ENCODE measurements around the gene C1orf35. TPM values are rescaled to one million over a fixed set of nuclear protein-coding genes. Genes with fewer than 3 reads are reported as not detected.

C1orf35 gene
- total and polyA plus RNA-seq, 2 experiments from 2014 or later: 14.0 to 67.6 TPM

- Histone ChIP-seq H3K4me1 (ENCODE audit: insufficient read depth) (peaks cover 4% of the 10 kb centered on the region; the same call in 1 of the 2 replicates), H3K79me2 (replicated peaks; ENCODE audit: insufficient read depth) (peaks cover 8% of the 10 kb centered on the region), H3K27ac (ENCODE audit: low read depth) (no peak within 1 kb of the TSS), H3K27me3 (ENCODE audit: insufficient read depth) (peaks cover 10% of the 10 kb centered on the region; the same call in 1 of the 2 replicates), H3K4me2 (peak within 1 kb of the TSS; percentile 94), H3K36me3 (ENCODE audit: insufficient read depth) (no peaks in the 10 kb centered on the region), H4K20me1 (replicated peaks; ENCODE audit: insufficient read depth) (no peaks in the 10 kb centered on the region; the same call in 1 of the 2 replicates), H3F3A (replicated peaks; ENCODE audit: low read depth) (0 out of 2 replicates have a peak, but pooled peaks cover 2% of the 10 kb centered on the region), H3K4me3 (peak within 1 kb of the TSS; percentile 97), H3K9me2 (ENCODE audit: insufficient read depth) (no peaks in the 10 kb centered on the region), H2AFZ (peak within 1 kb of the TSS; percentile 95)
- H3K4me3 Mint-ChIP-seq: peak within 1 kb of the TSS; percentile 93
- no peaks in the 10 kb centered on the region; the same call in 2 of the 3 replicates for H3K9me3 Mint-ChIP-seq
- peak; percentile 99 for TF ChIP-seq POLR2AphosphoS5 (IDR thresholded peaks at IDR 0.05; ENCODE audit: low read depth)
- TF ChIP-seq, protein P1, sequence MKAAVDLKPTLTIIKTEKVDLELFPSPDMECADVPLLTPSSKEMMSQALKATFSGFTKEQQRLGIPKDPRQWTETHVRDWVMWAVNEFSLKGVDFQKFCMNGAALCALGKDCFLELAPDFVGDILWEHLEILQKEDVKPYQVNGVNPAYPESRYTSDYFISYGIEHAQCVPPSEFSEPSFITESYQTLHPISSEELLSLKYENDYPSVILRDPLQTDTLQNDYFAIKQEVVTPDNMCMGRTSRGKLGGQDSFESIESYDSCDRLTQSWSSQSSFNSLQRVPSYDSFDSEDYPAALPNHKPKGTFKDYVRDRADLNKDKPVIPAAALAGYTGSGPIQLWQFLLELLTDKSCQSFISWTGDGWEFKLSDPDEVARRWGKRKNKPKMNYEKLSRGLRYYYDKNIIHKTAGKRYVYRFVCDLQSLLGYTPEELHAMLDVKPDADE (IDR thresholded peaks at IDR 0.05): peak; percentile 68; the same call in 1 of the 2 replicates
- TF ChIP-seq CREB1 (CRISPR knock-in tag; IDR thresholded peaks at IDR 0.05; ENCODE audit: low read depth): peak; percentile 100
- no peak for TF ChIP-seq REST (IDR thresholded peaks at IDR 0.05; ENCODE audit: unreplicated experiment)
- no peak for TF ChIP-seq JUNB (IDR thresholded peaks at IDR 0.05; ENCODE audit: unreplicated experiment)
- TF ChIP-seq, protein P2, sequence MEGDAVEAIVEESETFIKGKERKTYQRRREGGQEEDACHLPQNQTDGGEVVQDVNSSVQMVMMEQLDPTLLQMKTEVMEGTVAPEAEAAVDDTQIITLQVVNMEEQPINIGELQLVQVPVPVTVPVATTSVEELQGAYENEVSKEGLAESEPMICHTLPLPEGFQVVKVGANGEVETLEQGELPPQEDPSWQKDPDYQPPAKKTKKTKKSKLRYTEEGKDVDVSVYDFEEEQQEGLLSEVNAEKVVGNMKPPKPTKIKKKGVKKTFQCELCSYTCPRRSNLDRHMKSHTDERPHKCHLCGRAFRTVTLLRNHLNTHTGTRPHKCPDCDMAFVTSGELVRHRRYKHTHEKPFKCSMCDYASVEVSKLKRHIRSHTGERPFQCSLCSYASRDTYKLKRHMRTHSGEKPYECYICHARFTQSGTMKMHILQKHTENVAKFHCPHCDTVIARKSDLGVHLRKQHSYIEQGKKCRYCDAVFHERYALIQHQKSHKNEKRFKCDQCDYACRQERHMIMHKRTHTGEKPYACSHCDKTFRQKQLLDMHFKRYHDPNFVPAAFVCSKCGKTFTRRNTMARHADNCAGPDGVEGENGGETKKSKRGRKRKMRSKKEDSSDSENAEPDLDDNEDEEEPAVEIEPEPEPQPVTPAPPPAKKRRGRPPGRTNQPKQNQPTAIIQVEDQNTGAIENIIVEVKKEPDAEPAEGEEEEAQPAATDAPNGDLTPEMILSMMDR (conservative IDR thresholded peaks at IDR 0.05; ENCODE audit: low read depth in 2 of 2): 0 out of 4 replicates have a peak, but pooled peaks of 1 of the 2 experiments have one; percentile 5
- no peak for TF ChIP-seq NANOG (IDR thresholded peaks at IDR 0.05; ENCODE audit: borderline replicate concordance)
- no peak for TF ChIP-seq EZH2phosphoT487 (IDR thresholded peaks at IDR 0.05; ENCODE audit: unreplicated experiment)
- H3K36me3 Mint-ChIP-seq (ENCODE audit: low read depth): peaks cover 8% of the 10 kb centered on the region; the same call in 2 of the 3 replicates
- peaks cover 18% of the 10 kb centered on the region for H3K27me3 Mint-ChIP-seq (ENCODE audit: insufficient read depth, low read depth, poor library complexity)
- DNase-seq (ENCODE audit: low spot score) (peak; percentile 97), ATAC-seq (peak; percentile 89)
- peaks cover 15% of the 10 kb centered on the region for H3K4me1 Mint-ChIP-seq
- H3K27ac Mint-ChIP-seq: peak within 1 kb of the TSS; percentile 93
These were observed 6.2 kb upstream of the C1orf35 start, which contains the start of gene MRPL55 for GRCh38 chr1:228109073-228109961. Gene MRPL55 (minus strand): TSS chr1:228109299. CDS start chr1:228108260, 1,039 bp downstream.
